ENCODE measurements around the gene SERPINB11.
"Not testable (repeated sequence)": the region's sequence is repeated elsewhere in the genome, so short reads cannot be mapped to it uniquely, and the experiment has no call there.

SERPINB11 gene

DNA sequence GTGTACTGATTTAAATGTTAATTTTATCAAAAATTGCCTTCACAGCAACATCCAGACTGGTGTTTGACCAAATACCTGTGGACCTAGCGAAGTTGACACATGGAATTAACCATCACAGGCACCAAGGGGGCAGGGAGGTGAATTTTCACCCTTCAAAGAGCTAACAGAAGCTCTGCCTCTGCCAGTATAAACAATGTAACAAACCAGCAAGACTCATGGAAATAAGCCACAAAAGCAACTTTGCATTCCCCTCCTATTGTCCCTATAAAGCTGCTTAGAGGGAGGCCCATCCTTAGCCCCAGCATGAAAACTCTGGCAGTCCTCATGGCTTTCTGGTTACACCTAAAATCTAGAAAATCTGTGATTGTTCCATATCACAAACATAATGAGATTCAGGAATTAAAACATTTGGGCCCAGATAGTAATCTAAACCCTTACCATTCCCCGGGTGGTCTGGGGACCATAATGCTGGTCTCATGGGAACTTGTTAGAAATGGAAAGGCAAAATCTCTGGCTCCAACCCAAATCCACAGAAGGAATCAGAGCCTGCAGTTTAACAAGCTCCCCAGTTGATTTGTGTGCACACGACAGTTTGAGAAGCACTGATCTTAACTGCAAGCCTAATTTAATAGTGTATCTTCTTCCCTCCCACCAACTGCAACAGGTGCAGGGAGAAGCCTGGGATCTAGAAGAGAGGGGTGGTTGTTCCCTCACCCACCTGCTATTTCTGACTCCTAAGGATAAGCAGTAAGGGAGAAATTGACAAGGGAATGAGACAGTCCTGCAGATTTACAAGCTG, 23.1 kb downstream of the SERPINB11 start:
- DNase-seq (ENCODE audit: low read depth in 2 of 2) = no peak

GRCh38 chr18:63730773-63731172, 28.0 kb downstream of the SERPINB11 start:
- no peak for DNase-seq (ENCODE audit: low read depth in 2 of 2)

GRCh38 chr18:63731215-63731614, 28.5 kb downstream of the SERPINB11 start:
- no peak for DNase-seq (ENCODE audit: low read depth in 2 of 2)

DNA sequence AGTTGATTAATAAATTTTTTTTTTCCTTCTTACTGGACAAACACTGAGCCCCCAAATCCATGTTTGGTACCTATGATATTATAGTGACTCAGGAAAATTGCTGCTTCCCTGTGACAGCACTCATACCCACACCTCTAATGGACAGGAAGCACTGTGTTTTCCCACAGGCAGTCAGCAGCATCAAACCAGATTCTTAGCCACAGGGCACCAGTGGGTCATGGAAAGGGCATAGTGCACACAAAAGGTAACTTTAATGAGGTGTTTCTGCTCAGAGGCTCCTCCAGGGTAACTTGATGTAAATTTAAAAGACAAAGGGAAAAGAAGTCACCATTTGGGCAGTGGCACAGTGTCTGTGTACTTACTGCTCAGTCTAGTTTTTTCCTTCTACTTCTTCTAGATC, 34.1 kb downstream of the SERPINB11 start:
- no peak for DNase-seq (ENCODE audit: low read depth in 2 of 2)

- no peak for DNase-seq (ENCODE audit: low read depth in 2 of 2)
Observed at GRCh38 chr18:63741769-63742168, 39.0 kb downstream of the SERPINB11 start.

GRCh38 chr18:63747006-63747405, 44.2 kb downstream of the SERPINB11 start:
- no peak for DNase-seq (ENCODE audit: low read depth in 2 of 2)

- DNase-seq (ENCODE audit: low read depth in 2 of 2) = no peak
Observed at GRCh38 chr18:63749489-63749888, 46.7 kb downstream of the SERPINB11 start.

DNA sequence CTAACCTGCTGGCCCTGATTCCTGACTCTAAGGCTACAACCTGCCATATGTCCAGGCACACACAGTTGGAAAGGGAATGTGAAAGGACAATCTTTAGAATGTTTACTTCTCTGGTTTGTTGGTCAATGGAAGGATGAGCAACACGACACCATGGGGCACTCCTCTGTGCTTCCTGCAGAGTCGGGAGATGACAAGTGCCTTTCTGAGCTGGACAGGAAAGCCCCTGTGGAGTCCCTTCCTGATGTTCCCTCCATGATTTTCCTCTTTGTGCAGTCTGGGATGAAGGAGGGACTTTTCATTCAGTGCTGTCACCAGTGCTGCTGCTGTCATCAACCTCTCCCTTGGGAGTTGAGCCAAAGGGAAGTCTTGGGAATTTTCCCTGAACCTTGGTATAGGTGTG, 49.9 kb downstream of the SERPINB11 start:
- DNase-seq (ENCODE audit: low read depth in 2 of 2) = no peak

DNA sequence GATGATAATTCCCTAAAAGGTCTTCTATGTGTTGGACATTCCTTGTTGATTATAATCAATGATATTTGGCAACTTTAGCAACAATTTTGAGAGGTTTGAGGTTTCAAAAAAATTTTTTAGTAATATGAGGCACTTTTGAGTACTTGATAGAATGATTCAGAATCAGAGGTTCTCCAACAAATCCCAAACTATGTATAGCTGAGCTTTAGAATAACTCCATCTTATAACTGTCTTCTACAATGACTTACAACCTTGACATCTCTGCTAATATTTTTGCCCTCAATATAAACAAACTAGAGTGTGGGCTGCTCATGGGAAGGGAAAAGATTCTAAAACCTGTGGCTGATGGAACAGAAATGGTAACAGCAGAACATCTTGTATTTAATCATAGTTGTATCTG, 50.9 kb downstream of the SERPINB11 start:
- no peak for DNase-seq (ENCODE audit: low read depth in 2 of 2)

DNA sequence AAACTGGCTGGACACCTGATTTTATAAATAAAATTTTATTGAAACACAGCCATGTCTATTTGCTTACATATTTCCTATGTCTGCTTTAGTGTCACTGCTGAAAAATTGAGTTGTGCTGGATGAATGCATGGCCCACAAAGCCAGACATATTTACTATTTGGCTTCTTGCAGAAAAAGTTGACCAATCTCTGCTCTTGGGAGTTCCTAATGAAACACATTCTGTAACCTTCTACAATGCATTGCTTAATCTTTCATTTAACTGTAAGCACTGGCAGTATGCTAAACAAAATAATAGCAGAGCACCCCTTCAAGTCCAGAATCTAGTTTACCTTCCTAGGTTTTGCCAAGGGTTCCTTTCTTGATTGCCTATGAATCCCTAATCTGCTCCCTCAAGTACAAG, 54.8 kb downstream of the SERPINB11 start:
- DNase-seq (ENCODE audit: low read depth in 2 of 2) = no peak

- no peak for DNase-seq (ENCODE audit: low read depth in 2 of 2)
Observed at GRCh38 chr18:63758615-63759240, 56.0 kb downstream of the SERPINB11 start.

- not testable (repeated sequence) for DNase-seq (ENCODE audit: low read depth in 2 of 2)
Observed at GRCh38 chr18:63759786-63760185, 57.0 kb downstream of the SERPINB11 start.

GRCh38 chr18:63762518-63762917, 59.8 kb downstream of the SERPINB11 start:
- no peak for DNase-seq (ENCODE audit: low read depth in 2 of 2)

DNA sequence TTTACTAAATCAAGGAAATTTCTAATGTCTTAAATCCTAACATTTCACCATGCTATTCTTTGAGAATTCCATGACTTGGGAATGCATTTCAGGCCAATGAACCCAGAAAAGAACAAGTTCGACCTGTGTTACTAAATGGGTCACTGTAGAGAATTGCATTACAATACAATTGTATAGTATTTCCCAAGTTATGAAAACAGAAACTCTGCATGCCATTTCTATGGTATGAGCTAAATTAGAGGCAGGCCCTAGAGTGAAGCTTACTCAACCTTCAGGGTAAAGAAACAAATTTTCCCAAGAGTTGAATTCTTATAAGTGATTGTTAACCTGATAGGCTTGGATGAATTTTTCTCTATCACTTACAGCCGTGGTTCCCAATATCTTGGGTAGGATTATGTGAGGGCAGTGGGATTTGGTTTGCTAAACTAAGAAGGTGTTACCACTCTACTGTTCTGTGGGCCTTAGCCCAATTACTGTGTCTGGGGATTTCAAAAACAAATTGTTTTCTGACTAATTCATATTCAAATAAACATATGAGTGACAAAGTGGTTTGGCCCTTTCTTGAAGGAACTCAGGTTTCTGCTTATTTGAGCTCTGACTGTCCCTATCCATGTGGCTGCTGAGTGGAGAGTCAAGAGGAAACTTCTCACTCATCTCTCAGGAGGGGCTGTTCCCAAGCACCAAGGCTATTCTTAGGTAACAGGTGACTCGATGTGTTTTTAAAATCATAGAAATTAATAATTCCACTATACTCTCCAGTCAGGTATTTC, 61.3 kb downstream of the SERPINB11 start:
- DNase-seq (ENCODE audit: low read depth in 2 of 2) = no peak

DNA sequence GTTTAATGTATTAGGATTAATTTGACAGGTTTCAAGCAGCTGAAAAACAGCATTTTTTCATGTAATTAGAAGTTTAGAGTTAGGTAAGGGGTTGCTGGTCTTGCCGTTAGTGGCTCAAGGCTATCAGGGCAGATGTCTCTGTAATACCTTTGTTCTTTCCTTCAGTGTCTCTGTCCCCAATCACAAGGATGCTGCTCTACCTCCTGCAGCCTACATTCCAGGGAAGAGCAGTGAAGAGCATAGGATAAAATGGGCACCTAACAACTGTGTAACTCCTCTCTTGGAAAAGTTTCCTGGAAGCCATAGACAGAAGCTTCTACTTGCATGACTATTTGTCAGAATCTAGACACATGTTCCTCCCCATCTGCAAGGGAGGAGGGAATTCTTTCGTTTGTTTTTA, 63.1 kb downstream of the SERPINB11 start:
- DNase-seq (ENCODE audit: low read depth in 2 of 2) = no peak

Data from stimulated activated CD4-positive, alpha-beta T cell treated with anti-CD3 and anti-CD28 coated beads, Interleukin-12 subunit alpha, Interleukin-12 subunit beta, amount 100 ng/mL, for 24 hours (primary cell).